HG02759 (cell line): ENCODE data around the gene ARHGEF4.

Experiments
- ATAC-seq: cut with Tn5 transposase; IDR thresholded peaks from one replicate; pipeline ENCODE4 v1.9.1; 2021; ENCODE audit warnings: mild to moderate bottlenecking, moderate library complexity; ENCODE audit not compliant: unreplicated experiment

Gene ARHGEF4

DNA sequence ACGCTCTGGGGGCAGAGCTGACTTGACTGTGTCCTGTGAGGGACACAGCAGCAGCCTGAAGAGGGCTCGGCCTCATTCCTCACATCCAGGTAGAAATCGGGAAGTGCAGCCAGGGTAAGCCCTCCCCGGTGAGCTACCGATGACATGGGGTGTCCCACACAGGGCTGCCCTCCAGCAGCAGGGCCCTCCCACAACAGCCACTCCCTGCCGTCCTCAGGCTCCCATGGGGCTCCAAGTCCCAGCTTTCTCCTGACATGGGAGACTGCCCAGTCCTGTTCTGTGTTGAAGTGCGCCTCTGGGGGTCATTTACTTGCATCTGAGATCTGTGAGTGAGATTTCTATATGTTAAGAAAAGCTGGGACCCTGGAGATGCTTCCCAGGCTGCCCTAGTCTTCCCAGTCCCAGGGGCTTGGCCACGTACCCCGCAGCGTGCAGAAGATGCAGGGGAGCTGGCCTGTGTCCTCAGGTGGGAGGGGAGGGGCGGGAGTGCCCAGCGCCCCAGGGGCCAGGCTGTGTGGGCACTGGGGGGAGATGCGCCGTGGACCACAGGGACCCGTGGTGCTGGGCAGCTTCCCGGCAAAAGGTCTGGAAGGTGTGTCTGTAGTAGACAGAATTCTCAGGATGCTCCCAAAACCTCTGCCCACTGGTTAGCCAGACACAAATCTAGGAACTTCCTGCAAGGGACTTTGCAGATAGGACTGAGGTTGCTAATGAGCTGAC is 168.7 kb downstream of the ARHGEF4 start:
- no peak for ATAC-seq

DNA sequence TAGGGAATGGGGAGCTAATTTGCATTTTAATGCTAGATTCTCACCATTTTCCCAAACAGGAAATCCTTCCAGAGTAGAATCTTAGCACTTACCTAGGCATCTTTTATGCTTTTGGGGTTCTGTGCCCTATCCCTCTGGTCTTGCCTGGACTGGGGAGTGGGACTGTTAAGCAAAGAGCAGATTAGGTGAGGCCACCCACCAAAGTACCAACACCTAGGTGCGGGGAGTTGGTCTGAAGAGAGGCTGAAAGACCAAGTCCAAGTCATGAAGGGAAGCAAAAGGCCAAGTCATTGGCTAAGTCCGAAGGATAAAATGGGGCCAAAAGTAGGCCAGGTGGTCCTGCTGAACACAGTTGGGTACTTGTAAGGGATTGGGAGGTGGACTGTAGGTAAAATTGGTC is 169.8 kb downstream of the ARHGEF4 start:
- ATAC-seq, result no peak

DNA sequence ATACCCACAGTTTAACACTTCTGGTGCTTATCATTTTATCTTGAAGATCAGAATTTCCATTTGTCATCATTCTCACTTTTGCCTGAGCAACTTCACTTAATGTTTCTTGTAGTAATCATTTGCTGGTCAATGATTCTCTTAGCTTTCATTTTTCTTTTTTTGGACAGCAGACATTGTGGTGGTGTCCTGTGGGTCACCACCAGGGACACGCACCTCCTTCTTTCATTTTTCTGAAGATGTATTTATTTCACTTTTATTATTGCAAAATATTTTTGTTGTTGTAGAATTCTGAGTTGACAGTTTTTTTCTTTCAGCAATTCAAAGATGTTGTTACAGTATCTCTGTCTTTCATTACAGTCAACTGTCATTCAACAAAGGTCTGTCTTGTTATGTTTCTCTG is 172.3 kb downstream of the ARHGEF4 start:
- no peak for ATAC-seq

DNA sequence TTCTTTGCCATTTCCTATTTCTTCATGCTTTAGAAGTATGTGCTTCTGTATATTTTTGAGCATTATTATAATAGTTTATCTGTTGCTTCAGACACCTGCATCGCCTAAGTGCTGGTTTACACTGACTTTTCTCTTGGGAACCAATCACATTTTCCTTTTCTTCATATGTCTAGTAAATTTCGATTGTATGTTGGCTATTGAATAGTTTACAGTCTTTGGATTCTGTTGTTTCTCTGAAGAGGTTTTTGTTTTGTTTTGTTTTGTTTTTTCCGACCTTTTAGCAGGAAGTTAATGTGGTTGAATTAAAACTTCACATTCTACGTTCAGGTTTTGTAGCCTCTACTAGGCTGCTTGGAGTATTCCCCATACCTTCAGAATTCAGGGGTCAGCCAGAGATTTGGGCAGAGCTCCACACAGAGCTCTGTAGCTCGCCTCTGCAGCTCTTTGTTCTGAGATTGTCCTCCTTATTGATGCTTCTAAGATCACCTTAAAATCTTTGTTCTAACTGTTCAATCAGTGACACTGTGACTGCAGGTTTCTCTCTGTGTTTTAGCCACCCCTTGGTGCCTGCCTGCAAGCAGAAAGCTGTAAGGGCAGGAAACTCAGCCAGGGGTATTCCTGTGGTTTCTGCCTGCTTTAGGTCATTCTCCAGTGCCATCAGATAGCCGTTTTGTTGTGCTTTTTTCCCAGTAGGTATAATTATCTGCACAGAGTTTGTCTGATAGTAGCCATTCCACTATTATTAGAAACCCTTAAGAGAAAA is 173.2 kb downstream of the ARHGEF4 start:
- ATAC-seq, result no peak

DNA sequence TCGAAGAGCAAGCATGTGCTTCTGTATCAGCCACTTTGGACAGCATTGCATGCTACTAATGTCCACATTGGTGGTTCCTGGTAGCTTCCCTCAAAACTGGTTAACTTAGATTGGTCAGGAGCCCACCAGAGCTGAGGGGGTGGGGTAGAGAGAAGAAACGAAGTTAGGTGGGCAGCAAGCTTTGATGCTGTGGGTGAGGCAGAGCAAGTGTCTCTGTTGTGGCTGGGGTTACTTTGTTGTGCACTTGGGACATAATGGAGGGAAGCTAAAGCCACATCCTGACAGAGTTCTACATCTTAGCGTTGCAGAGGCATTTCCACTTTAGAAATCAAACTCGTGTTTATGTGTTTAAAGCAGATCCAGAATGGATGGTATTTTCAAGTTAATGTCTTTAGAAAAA is 173.9 kb downstream of the ARHGEF4 start:
- ATAC-seq, result no peak

DNA sequence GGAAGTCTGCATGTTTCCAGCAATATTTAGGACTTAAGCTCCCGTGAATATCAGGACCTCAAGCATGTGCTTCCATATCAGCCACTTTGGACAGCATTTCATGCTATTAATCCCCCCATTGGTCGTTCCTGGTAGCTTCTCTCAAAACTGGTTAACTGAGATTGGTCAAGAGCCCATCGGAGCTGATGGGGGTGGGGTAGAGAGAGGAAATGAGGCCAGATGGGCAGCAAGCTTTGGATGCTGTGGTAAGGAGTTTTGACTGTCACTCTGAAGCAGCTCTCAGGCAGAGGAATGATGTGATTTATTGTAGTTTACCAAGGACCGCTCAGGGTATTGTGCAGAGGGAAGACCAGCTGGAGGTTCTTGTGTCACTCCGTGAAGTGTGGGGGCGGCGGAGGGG is 174.8 kb downstream of the ARHGEF4 start:
- no peak for ATAC-seq

DNA sequence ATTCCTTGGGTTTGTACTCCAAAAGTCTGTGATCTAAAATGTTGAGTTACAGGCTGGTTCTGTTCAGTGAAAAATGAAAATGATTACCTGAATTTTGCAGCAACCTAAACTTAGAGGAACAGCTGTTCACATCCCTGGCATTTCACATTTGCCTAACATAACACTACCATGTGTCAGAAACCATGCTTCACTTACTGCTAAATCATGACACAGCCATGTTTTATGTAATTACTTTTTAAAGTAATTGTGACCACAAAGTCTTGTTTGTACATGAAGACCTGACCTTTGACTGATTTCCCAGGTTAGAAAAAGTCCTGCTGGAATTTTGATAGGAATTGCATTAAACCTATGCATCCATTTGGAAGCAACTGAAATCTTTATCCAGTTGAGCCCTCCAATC is 177.4 kb downstream of the ARHGEF4 start:
- ATAC-seq, result no peak

DNA sequence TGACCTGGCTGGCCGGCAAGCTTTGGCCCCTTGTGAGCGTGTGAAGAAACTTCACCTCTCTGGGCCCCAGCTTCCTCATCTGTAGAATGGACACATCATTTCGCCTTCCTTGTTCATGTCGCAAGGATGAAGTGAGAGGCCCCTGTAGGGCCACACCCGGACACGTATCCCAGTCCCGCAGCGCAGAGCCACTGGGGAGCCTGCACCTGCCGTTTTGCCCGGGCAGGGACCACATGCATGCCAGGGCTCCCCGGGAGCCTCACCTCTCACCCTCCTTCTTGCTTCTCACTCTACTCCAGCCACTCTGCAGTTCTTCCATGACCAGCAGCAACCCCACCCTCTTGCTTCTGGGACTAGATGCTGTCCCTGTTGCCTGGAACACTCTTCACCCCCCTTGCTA is 179.1 kb downstream of the ARHGEF4 start:
- no peak for ATAC-seq

DNA sequence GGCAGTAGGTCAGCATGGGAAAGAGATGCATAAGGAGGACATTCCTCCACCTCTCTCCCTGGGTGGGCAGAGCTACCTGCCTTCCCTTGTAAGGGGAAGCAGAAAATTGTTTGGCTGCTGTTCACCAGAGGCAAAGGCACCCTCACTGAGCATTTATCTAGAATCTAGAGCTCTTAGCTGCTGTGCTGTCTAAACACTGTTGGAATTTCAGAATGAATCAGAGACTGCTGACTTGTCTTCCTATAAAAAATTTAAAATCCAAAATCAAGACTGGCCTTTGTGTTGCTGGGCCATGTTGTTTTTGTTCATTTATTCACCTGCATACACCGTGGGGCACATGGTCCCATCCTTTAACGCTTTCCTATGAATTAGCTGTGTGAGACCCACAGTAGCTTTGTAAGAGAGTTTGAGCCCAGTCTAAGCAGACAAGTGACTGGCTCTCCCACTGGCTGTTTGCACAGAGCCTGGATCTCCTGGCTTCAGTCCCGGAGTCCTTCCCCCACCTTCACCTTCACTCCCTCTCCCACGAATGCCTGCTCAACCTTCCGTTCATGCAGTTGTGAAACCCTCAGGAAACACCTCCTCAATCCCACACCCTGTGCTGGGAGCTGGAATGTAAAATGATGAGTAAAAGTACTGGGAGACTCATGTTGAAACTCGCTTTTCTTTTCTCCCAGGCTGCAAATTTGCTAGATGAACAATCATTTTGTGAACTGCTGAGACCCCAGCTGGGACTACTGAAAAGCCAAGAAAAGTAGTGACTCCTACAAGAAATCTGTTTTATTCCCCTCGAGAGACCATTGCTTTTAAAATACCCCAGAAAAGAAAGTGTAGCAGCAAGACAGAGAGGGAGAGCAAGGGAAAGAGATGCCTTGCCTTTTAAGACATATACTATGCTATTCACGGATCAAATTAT is 180.4 kb downstream of the ARHGEF4 start:
- ATAC-seq, result no peak

DNA sequence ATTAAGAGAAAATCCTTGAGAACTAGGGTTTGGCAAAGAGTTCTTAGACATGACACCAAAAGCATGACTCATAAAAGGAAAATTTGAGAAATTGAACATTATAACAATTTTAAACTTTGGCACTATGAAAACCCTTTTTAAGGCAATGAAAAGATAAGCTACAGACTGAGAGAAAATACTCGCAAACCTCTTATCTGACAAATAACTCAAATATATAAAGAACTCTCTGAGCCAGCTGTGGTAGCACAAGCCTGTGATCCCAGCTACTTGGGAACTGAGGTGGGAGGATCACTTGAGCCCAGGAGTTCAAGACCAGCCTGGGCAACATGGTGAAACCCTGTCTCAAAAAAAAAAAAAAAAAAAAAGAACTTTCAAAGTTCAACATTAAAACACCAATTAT is 186.0 kb downstream of the ARHGEF4 start:
- no peak for ATAC-seq

DNA sequence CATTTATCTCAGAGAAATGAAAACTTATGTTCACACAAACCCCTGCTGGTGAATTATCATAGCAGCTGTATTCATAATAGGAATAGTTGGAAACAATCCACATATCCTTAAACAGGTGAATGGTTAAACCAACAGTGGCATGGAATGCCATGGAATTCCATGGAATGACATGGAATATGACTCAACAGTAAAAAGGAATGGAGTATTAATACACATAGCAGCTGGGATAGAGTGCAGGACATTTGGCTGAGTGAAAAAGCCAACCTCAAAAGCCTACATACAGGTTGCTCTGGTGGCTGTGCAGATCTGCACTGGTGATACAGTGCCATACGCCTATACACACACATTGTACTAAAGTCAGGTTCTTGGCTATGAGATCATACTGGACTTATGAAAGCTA is 187.0 kb downstream of the ARHGEF4 start:
- no peak for ATAC-seq

DNA sequence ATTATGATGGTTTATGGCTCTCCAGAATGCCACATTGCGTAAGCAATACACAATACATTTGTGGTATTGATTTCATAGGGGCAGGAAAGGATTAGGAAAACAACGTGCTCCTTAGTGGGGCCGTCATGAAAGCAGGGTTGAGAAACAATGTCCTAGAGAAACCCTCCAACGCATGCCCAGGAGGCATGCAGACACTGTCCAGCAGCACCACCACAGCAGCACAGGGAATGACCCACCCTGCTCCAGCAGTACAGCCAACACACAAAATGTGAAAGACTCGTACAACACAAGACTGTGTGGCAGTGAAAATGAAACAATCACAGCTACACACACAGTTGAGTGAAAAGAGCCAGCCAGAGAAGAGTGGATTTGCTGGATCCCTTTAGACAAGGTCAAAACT is 190.2 kb downstream of the ARHGEF4 start:
- ATAC-seq, result no peak

DNA sequence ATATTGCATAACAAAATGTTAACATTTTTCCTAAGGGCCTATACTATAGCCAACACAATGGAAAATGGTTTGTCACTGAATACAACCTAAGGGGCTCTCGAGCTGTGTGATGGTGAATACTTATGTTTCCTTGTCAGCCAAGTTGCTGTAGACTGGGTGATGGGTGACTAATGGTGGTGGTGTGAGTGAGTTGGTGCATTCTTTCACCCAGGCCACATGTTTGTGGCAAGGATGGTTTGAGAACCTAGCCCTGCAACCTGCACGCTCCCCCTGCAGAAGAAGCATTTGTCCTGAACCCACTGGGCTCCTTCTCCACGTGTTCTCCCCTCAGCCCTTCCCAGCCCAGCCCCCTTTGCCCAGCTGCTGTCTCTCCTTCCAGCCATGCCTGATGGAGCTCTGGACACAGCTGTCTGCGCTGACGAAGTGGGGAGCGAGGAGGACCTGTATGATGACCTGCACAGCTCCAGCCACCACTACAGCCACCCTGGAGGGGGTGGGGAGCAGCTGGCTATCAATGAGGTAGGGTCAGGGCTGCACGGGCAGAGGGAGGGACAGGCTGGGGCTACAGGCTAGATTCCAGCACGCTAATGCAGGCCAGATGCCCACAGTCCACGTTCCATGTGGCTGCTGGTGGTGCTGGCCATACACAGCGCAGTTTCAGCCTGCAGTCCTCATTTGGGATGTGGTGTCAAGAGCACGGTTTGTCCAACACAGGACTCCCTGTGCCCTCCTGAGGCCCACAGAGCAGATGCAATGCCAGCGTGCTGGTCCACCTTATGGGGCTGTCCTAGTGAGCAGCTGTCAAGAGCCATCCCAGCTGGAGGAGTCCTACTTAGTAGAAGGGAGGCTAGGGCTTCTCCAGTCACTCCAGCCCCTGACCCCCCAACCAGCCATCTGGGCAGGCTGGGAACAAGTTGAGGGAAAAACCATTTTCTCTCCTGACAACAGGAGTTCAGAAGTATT is 191.1 kb downstream of the ARHGEF4 start:
- ATAC-seq, result no peak

DNA sequence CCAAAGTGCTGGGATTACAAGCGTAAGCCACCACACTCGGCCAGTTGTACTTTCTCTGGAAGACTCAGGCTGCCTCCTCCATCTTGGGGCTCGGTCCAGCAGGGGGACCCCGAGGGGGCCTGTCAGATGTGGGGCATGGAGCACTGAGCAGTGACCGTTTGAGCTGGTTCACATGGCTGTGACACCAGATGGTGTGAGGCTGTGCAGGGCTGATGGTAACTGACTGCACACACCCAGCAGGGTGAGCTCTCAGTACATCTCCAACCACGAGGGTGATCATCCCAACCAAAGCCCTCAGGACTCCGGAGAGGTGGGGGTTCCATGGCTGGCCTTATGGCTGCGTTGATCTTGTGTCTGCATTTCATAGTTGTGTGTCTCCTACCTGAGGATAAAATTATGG is 193.1 kb downstream of the ARHGEF4 start:
- no peak for ATAC-seq

DNA sequence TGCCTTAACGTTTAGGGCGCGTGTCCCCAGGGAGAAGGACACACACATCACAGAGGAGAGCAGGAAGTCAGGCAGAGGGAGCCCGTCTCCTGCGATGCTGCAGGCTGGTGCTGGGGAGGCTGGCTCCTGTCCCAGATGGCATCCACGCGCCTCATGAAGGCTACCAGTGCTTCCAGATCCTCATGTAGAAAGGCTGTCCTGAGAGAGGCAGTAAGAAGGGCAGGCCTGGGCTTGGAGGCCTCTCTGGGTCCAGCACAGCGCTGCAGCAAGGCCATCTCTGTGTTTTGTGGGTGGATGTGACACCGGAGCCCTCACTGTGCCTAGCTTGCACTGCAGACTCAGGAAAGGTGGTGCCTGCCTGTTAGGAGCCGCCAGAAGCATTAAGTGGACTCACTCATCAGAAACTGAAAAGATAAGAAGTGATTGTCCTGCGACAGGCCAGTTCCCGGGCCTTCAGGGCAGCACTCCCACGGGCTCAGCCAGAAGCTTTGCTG is 193.8 kb downstream of the ARHGEF4 start:
- no peak for ATAC-seq

DNA sequence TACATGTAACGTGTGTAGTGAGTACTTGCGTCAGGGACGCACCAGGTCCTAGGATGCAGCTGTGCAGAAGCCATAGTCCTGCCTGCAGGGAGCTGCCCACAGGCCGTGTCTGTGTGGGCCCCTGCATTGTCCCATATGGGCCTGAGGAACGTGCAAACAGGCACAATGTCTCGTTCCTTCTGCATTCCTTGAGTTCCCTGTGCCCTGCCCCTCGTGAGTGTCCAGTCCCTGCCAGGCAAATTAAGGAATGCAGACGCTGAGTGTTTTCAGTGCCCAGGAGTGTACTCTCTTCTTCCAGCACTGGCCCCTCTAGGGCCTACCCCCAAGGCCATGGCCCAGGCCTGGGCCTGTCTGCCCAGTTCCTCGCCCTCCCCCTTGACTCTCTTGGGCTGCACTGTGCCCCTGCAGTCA is 194.7 kb downstream of the ARHGEF4 start:
- ATAC-seq, result no peak

DNA sequence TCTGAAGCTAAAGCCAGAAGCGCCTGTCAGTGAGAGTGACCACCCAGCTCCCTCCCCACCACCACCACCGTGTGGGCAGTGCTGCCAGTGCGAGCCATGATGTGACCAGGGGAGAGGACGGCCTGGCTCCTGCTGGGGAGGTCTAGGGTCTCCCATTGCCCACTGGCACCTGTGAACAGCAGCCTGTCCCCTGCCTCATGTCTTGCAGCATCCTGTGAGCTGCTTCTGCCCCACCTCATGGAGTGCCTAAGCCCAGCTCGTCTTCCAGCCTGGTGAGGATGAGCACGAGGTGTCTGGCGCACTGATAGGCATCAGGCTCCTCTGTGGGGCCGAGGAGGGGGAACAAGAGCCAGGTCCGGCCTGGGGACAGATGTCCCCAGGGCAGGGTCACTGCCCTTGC is 195.2 kb downstream of the ARHGEF4 start:
- ATAC-seq, result no peak

DNA sequence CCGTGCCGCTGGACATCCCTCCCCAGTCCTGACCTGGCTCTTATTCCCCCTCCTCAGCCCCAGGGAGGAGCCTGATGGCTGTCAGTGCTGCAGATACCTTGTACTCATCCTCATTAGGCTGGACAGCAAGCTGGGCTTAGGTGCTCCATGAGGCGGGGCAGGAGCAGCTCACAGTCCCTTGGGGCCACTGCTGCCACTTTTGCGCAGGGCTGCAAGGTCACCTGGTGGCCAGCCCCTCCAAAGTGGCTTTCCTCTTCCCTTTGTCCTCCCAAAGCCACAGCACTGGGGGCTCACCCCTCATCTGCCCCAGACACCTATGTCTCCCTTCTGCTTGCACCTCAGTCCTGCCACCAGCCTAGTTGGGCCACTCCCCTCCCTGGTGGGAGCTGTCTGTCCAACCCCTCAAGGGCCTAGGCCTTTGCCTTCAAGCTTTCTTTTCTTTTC is 195.7 kb downstream of the ARHGEF4 start:
- no peak for ATAC-seq

DNA sequence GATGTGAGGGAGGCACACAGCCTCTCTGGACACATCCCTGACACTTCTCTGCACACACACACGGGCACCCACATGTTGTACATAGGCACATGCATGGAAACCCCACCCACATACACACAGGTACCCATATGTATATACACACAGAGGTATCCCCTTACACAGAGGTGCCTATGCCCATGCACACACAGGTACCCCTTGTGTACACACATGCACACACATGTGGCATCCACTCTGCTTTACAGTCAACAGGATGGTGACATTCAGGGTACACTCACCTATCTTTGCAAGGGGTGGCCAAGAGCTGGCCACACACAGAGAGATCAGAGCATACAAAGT is 197.0 kb downstream of the ARHGEF4 start:
- ATAC-seq, result no peak
